GM12873 (cell line): ENCODE results near the gene DAO.

Experiments
- TF ChIP-seq, protein P1 (sequence below): IDR thresholded peaks from 2 replicates; pipeline ENCODE4 v1.5.1; 2012; ENCODE audit warnings: low read depth, mild to moderate bottlenecking, moderate library complexity, low read length, control low read depth; ENCODE audit not compliant: insufficient read depth; ENCODE audit errors: missing control alignments

The DAO gene

DNA sequence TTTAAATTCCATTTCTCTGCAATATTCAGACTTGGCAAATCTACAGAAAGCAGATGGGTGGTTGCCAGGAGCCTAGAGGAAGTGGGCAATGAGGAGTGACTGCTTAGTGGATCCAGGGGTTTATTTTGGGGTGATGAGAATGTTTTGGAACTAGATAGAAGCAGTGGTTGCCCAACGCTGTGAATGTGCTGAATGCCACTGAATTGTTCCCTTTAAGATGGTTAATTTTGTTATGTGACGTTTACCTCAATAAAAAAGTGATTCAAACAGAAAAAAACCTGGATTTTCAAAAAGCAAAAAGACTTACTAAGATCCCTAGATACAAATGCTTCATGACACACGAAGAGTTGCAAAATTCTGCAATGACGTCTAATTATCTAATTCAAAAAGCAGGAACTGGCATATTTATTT lies 34.2 kb downstream of the DAO start:
- TF ChIP-seq, protein P1, sequence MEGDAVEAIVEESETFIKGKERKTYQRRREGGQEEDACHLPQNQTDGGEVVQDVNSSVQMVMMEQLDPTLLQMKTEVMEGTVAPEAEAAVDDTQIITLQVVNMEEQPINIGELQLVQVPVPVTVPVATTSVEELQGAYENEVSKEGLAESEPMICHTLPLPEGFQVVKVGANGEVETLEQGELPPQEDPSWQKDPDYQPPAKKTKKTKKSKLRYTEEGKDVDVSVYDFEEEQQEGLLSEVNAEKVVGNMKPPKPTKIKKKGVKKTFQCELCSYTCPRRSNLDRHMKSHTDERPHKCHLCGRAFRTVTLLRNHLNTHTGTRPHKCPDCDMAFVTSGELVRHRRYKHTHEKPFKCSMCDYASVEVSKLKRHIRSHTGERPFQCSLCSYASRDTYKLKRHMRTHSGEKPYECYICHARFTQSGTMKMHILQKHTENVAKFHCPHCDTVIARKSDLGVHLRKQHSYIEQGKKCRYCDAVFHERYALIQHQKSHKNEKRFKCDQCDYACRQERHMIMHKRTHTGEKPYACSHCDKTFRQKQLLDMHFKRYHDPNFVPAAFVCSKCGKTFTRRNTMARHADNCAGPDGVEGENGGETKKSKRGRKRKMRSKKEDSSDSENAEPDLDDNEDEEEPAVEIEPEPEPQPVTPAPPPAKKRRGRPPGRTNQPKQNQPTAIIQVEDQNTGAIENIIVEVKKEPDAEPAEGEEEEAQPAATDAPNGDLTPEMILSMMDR = no peak

DNA sequence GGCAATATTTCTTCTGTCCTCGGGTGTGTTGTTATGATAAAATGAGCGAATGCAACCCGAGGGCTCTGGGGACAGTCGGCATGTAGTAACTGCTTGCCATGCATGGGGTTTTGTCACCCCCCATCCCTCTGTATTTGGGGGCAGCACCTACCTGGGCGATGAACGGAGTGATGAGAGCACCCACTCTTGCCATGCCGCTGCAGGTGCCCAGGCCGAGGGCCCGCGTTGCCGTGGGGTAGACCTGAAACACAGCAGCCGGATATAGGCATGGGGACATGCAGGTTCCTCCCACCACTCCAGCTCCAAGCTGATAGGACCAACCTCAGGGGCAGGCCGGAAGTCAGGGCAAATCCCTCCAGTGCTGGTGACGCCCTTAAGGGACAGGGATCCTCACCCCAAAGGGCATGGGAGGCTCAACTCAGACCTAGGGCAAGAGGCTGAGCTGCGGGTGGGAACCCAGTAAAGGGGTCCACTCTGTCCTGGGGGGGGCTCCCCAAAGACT lies 35.8 kb downstream of the DAO start:
- TF ChIP-seq, protein P1 = no peak

DNA sequence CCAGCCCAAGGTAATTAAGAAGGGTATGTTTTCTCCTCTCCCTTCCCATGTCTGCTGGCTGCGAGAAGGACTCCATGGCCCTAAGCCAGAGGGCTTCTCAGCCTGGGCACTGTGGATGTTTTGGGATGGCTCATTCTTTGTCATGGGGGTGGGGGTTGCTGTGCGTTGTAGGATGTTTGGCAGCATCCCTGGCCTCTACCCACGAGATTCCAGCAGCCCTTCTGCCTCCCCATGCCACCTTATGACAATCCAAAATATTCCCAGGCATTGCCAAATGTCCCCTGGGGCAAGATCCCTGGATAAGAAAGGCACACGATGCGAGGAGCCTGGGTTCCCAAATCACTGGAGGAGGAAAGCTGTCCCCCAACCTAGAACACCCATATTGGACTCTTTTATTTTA lies 36.4 kb downstream of the DAO start:
- TF ChIP-seq, protein P1 = no peak

DNA sequence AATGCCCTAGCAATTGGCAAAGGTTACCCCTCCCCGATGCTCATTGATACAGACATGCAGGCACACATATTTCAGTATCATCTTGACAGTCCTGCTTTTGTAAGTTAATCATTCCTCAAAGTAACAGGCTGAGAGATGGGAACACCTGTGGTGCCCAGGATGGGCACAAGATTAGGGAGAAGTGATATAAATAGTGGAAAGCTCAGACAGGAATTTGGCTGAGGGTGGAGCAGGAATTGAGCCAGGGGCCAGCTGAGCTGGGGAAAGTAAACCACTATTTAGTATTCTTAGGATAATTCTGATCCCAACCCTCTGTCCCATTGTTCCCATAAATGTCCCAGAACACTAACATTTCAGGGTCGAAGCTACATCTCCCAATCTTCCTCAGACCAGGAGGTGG lies 38.3 kb downstream of the DAO start:
- TF ChIP-seq, protein P1 = no peak

DNA sequence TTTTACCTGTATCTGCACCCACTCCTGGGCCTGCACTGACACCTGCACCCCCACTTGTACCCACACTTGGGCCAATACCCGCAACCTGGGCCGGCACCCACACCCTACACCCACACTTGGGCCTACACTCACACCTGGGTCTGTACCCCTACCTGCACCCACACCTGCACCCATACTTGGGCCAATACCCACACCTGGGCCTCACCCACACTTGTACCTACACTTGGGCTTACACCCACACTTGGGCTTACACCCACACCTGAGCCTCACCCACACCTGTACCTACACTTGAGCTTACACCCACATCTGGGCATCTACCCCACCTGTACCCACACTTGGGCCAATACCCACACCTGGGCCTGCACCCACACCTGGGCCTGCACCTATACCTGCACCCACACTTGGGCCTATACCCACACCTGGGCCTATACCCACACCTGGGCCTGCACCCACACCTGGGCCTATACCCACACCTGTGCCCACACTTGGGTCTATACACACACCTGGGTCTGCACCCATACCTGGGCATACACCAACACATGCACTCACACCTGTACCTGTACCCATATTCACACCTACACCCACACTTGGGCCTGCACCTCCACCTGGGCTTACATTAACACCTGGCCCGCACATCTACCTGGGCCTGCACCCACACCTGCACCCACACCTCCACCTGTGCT lies 39.2 kb downstream of the DAO start:
- TF ChIP-seq, protein P1 = no peak

DNA sequence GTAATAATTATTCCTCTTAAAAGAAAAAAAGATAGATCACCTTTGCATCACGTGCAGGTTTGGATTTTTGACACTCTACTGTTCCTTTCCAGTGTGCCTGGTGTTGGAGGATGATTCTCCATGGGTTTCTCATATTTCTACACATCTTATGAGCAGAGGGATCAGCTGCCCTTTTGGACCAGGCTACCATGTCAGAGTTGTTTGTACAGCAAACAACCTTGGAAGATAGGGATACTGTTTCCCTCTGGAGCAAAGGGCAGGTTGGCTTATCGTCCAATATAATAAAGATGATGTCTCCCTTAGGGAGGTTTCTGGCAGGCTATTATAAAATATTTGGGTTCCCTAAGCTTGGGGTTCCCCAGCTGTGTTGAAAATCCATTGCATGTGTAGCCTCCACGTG lies 42.1 kb downstream of the DAO start:
- TF ChIP-seq, protein P1 = no peak

DNA sequence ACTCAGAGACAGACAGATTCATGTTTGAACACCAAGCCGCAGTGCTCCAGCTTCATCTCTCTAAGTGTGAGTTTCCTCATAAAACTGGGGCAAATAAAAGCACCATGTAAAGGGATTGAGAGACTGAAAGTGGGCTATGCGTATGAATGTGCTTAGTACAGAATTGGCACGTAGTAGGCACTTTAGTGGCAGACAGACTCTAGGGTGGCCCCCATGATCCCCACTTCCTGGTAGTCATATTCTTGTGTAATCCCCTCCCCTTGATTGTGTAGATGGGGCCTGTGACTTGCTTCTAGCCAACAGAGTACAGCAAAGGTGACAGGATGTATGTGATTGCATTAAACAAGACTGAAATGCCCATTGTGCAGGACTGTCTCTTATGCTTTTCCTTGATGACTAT lies 43.0 kb downstream of the DAO start:
- TF ChIP-seq, protein P1 = no peak
